Fibroblast of lung (primary cell): ENCODE results near the gene ZDHHC14.

Source experiments
- CTCF ChIP-seq, 2 donors: IDR thresholded peaks in 1 of 2; conservative IDR thresholded peaks in 1 of 2; 1 replicate in 1 of 2; 2 replicates in 1 of 2; pipeline ENCODE4 v1.5.1; 2011 to 2012; ENCODE audit warnings: low read length in 2 of 2, control low read depth in 1 of 2, inconsistent platforms in 1 of 2, low read depth in 1 of 2, mild to moderate bottlenecking in 1 of 2
- EZH2 ChIP-seq: IDR thresholded peaks from 2 replicates; pipeline ENCODE4 v1.5.1; 2012; ENCODE audit warnings: low read length, control low read depth, mild to moderate bottlenecking; ENCODE audit errors: missing control alignments

- TF ChIP-seq CTCF (conservative IDR thresholded peaks at IDR 0.05 in 1 of 2, IDR thresholded peaks at IDR 0.05 in 1 of 2; ENCODE audit: low read depth in 1 of 2, low read length in 2 of 2) (no peak), EZH2 (no peak)
These were observed 213.3 kb downstream of the ZDHHC14 start for GRCh38 chr6:157594292-157594691.
